IMR-90 (cell line): ENCODE results near the gene FAIM2. TPM values are rescaled to one million over a fixed set of nuclear protein-coding genes. Genes with fewer than 3 reads are reported as not detected.

ENCODE experiments used
- ATAC-seq: fragments of 200-7000 bp; cut with Tn5 transposase; 2 replicates; pipeline ENCODE4 v1.9.1; 2020; ENCODE audit warnings: low read depth, mild to moderate bottlenecking, moderate library complexity
- BruUV-seq: library from RNA; stranded (reverse); fragments of 400-500 nt; replicated peaks from 2 replicates; lab custom pipeline; 2021; lab: Mats Ljungman, UMichigan
- CTCF ChIA-PET: fragments of 300-600 bp; formaldehyde crosslinking; extraction: SDS; loops from one replicate; lab custom pipeline; 2021; ENCODE audit warnings: antibody characterized with exemption; lab: Yijun Ruan, JAX
- POLR2A ChIA-PET: fragments of 300-600 bp; sonication (Branson Sonifier 250); formaldehyde crosslinking; loops from one replicate; lab custom pipeline; 2022; ENCODE audit warnings: antibody characterized with exemption; ENCODE audit not compliant: unreplicated experiment; lab: Charles Lee
- DNase-seq: peaks from one replicate; pipeline ENCODE4 v3.0.0; 2013
- H2AFZ ChIP-seq: replicated peaks from 2 replicates; pipeline ENCODE3; 2013; ENCODE audit warnings: low read length, mild to moderate bottlenecking; ENCODE audit not compliant: poor library complexity
- H2AK5ac ChIP-seq: 2 replicates; pipeline ENCODE4 v1.6.1; 2013; ENCODE audit warnings: low read depth, low read length, inconsistent platforms
- H2AK9ac ChIP-seq: replicated peaks from 2 replicates; pipeline ENCODE3; 2013; ENCODE audit warnings: mild to moderate bottlenecking, low read depth, low read length, moderate library complexity; ENCODE audit not compliant: poor library complexity
- H2BK120ac ChIP-seq: 2 replicates; pipeline ENCODE4 v1.6.1; 2013; ENCODE audit warnings: low read depth, low read length, inconsistent platforms
- H2BK15ac ChIP-seq: 3 replicates; pipeline ENCODE4 v1.6.1; 2013; ENCODE audit warnings: low read depth, low read length, inconsistent platforms
- H2BK20ac ChIP-seq: 2 replicates; pipeline ENCODE4 v1.6.1; 2013; ENCODE audit warnings: low read depth, mild to moderate bottlenecking, inconsistent platforms, low read length, moderate library complexity
- H2BK5ac ChIP-seq: 2 replicates; pipeline ENCODE4 v1.6.1; 2013; ENCODE audit warnings: mild to moderate bottlenecking, low read depth, low read length, inconsistent platforms; ENCODE audit not compliant: poor library complexity, severe bottlenecking
- H3K14ac ChIP-seq: replicated peaks from 2 replicates; pipeline ENCODE4 v1.6.1; 2013; ENCODE audit warnings: low read depth, low read length, inconsistent platforms
- H3K18ac ChIP-seq: 2 replicates; pipeline ENCODE4 v1.6.1; 2013; ENCODE audit warnings: low read depth, low read length, control low read depth
- H3K23ac ChIP-seq: 2 replicates; pipeline ENCODE4 v1.6.1; 2013; ENCODE audit warnings: low read depth, low read length, inconsistent platforms
- H3K27ac ChIP-seq: 2 replicates; pipeline ENCODE4 v1.5.1; 2013; ENCODE audit warnings: mild to moderate bottlenecking, control low read depth, low read length; ENCODE audit not compliant: insufficient read depth
- H3K27me3 ChIP-seq: 2 replicates; pipeline ENCODE4 v1.6.1; 2013; ENCODE audit warnings: low read length; ENCODE audit not compliant: control insufficient read depth, insufficient read depth
- H3K36me3 ChIP-seq: 2 replicates; pipeline ENCODE4 v1.6.1; 2013; ENCODE audit warnings: low read length, mixed read lengths; ENCODE audit not compliant: control insufficient read depth, insufficient read depth
- H3K4ac ChIP-seq: 2 replicates; pipeline ENCODE4 v1.6.1; 2013; ENCODE audit warnings: low read depth, low read length, inconsistent platforms
- H3K4me1 ChIP-seq: 2 replicates; pipeline ENCODE4 v1.6.1; 2013; ENCODE audit warnings: low read length, mixed read lengths; ENCODE audit not compliant: control insufficient read depth, insufficient read depth
- H3K4me2 ChIP-seq: 2 replicates; pipeline ENCODE4 v1.6.1; 2013; ENCODE audit warnings: low read depth, mild to moderate bottlenecking, control low read depth, low read length, moderate library complexity
- H3K4me3 ChIP-seq: 2 replicates; pipeline ENCODE4 v1.5.1; 2013; ENCODE audit warnings: low read depth, mild to moderate bottlenecking, control low read depth, low read length, moderate library complexity; ENCODE audit not compliant: insufficient read depth
- H3K56ac ChIP-seq: 2 replicates; pipeline ENCODE4 v1.6.1; 2013; ENCODE audit warnings: low read length, inconsistent platforms; ENCODE audit not compliant: insufficient read depth; ENCODE audit errors: extremely low read depth
- H3K79me1 ChIP-seq, 2 experiments: 2 replicates each; pipeline ENCODE4 v1.6.1; 2013; ENCODE audit warnings: low read length in 2 of 2, inconsistent platforms in 1 of 2, low read depth in 1 of 2
- H3K9ac ChIP-seq: 2 replicates; pipeline ENCODE4 v1.6.1; 2013; ENCODE audit warnings: low read depth, low read length, control low read depth
- H3K9me1 ChIP-seq: 2 replicates; pipeline ENCODE4 v1.6.1; 2013; ENCODE audit warnings: low read length, inconsistent platforms; ENCODE audit not compliant: insufficient read depth
- H3K9me3 ChIP-seq: 2 replicates; pipeline ENCODE4 v1.6.1; 2013; ENCODE audit warnings: low read length; ENCODE audit not compliant: control insufficient read depth, insufficient read depth
- H4K20me1 ChIP-seq: 2 replicates; pipeline ENCODE4 v1.6.1; 2013; ENCODE audit warnings: low read length, inconsistent platforms; ENCODE audit not compliant: insufficient read depth
- H4K5ac ChIP-seq: 2 replicates; pipeline ENCODE4 v1.6.1; 2013; ENCODE audit warnings: mild to moderate bottlenecking, low read depth, low read length, control low read depth
- H4K8ac ChIP-seq, 2 experiments: 2 replicates each; pipeline ENCODE4 v1.6.1; 2013; ENCODE audit warnings: low read depth in 2 of 2, low read length in 2 of 2, control low read depth in 1 of 2, inconsistent platforms in 1 of 2
- H4K91ac ChIP-seq: 2 replicates; pipeline ENCODE4 v1.6.1; 2013; ENCODE audit warnings: low read depth, low read length, inconsistent platforms; ENCODE audit not compliant: insufficient read depth
- BHLHE40 ChIP-seq: fragments of 150-350 bp; IDR thresholded peaks from 2 replicates; pipeline ENCODE4 v1.6.1; 2016; ENCODE audit warnings: mild to moderate bottlenecking, low read depth, low read length
- CEBPB ChIP-seq: IDR thresholded peaks from 2 replicates; pipeline ENCODE4 v1.6.1; 2012; ENCODE audit warnings: low read depth, low read length, improper control_type of control experiment
- CHD1 ChIP-seq: IDR thresholded peaks from 2 replicates; pipeline ENCODE4 v1.6.1; 2012; ENCODE audit warnings: low read depth, low read length, improper control_type of control experiment
- CTCF ChIP-seq: conservative IDR thresholded peaks from 2 replicates; pipeline ENCODE4 v1.5.1; 2012; ENCODE audit warnings: mild to moderate bottlenecking, low read depth, low read length, improper control_type of control experiment
- ELK1 ChIP-seq: fragments of 150-350 bp; IDR thresholded peaks from 2 replicates; pipeline ENCODE4 v1.6.1; 2016; ENCODE audit warnings: low read depth, mild to moderate bottlenecking, low read length, moderate library complexity, borderline replicate concordance
- FOS ChIP-seq: fragments of 150-350 bp; IDR thresholded peaks from 2 replicates; pipeline ENCODE4 v1.6.1; 2016; ENCODE audit warnings: low read depth, low read length
- MAFK ChIP-seq: IDR thresholded peaks from 2 replicates; pipeline ENCODE4 v1.6.1; 2012; ENCODE audit warnings: low read depth, low read length, improper control_type of control experiment
- MAZ ChIP-seq: IDR thresholded peaks from 2 replicates; pipeline ENCODE4 v1.6.1; 2012; ENCODE audit warnings: low read depth, mild to moderate bottlenecking, low read length, improper control_type of control experiment, moderate library complexity, borderline replicate concordance
- MXI1 ChIP-seq: IDR thresholded peaks from 2 replicates; pipeline ENCODE4 v1.6.1; 2012; ENCODE audit warnings: low read depth, mild to moderate bottlenecking, low read length, moderate library complexity, borderline replicate concordance
- NFE2L2 ChIP-seq: fragments of 150-350 bp; IDR thresholded peaks from 2 replicates; pipeline ENCODE4 v1.6.1; 2016; ENCODE audit warnings: low read depth, mild to moderate bottlenecking, low read length
- POLR2A ChIP-seq: IDR thresholded peaks from 2 replicates; pipeline ENCODE4 v1.6.1; 2012; ENCODE audit warnings: mild to moderate bottlenecking, low read depth, low read length
- RAD21 ChIP-seq: IDR thresholded peaks from 2 replicates; pipeline ENCODE4 v1.6.1; 2012; ENCODE audit warnings: low read length, improper control_type of control experiment
- RFX5 ChIP-seq: IDR thresholded peaks from 2 replicates; pipeline ENCODE4 v1.8.0; 2012; ENCODE audit warnings: low read depth, mild to moderate bottlenecking, low read length, moderate library complexity
- SMC3 ChIP-seq: fragments of 150-350 bp; IDR thresholded peaks from 2 replicates; pipeline ENCODE4 v1.6.1; 2016; ENCODE audit warnings: low read depth, mild to moderate bottlenecking, antibody characterized with exemption, low read length, moderate library complexity
- WGBS, 2 experiments: methylation state at CpG; one replicate each; pipeline versions ENCODE4 v1.1.5 to v1.1.7; 2013; ENCODE audit warnings: missing lambda C conversion rate in 2 of 2; ENCODE audit not compliant: insufficient read length in 1 of 2; ENCODE audit errors: extremely low coverage in 2 of 2; 5-methylcytosine and 5-hydroxymethylcytosine counted together
- dilution Hi-C: fragments of 300-500 bp; cut with HindIII; formaldehyde crosslinking; loops from one replicate; pipeline ENCODE4 v1.14.3; 2018; ENCODE audit warnings: low sequenced_read_pairs; ENCODE audit not compliant: unreplicated experiment
- in situ Hi-C: fragments of 300-500 bp; cut with MboI; formaldehyde crosslinking; loops from 3 replicates; pipeline ENCODE4 v1.14.3; 2019; ENCODE audit warnings: low sequenced_read_pairs, inconsistent platforms, mixed read lengths
- intact Hi-C: fragments of 100-400 bp; cut with micrococcal nuclease; formaldehyde crosslinking; loops from 2 replicates; pipeline ENCODE4 v1.10.0; 2022
- polyA plus RNA-seq, 3 experiments: library from polyadenylated mRNA; depleted of rRNA; stranded (reverse); fragments of >200 nt; gene quantifications; 2 replicates each; pipeline ENCODE4 v1.2.3, GENCODE V29; 2012; ENCODE audit warnings: low replicate concordance in 1 of 3
- total RNA-seq: library from RNA; depleted of rRNA; stranded (reverse); fragments of >200 nt; gene quantifications from 2 replicates; pipeline ENCODE4 v1.2.3, GENCODE V29; 2012

FAIM2 gene
- total and polyA plus RNA-seq, 2 of the 4 experiments (the other 2 are of a cell fraction): 0.72 to 5.3 TPM

GRCh38 chr12:49866859-49867569 lies 36.7 kb downstream of the FAIM2 start:
- Histone ChIP-seq H3K14ac (no peak overlapping the region), H2AK5ac (peak overlapping the region; percentile 35; the same call in 1 of the 2 replicates), H3K9ac (no peak overlapping the region), H3K56ac (no peak overlapping the region), H3K9me1 (no peaks in the 10 kb centered on the region; the same call in 1 of the 2 replicates), H3K4ac (no peak overlapping the region), H3K4me1 (peaks cover 23% of the 10 kb centered on the region), H3K36me3 (no peaks in the 10 kb centered on the region), H2BK15ac (no peak overlapping the region), H4K5ac (no peak overlapping the region), H3K18ac (no peak overlapping the region), H2BK5ac (no peak overlapping the region), H4K20me1 (0 out of 2 replicates have a peak, but pooled peaks cover 4% of the 10 kb centered on the region), H3K27ac (no peak overlapping the region), H2AK9ac (peak overlapping the region; percentile 65), H3K4me3 (no peak overlapping the region), H3K79me1 (no peaks in the 10 kb centered on the region), H3K23ac (no peak overlapping the region), H3K27me3 (peaks cover 22% of the 10 kb centered on the region), H2BK120ac (peak overlapping the region; percentile 11; the same call in 1 of the 2 replicates), H3K9me3 (no peaks in the 10 kb centered on the region), H4K8ac (no peak overlapping the region), H4K91ac (no peak overlapping the region), H2AFZ (peak overlapping the region; percentile 73), H2BK20ac (no peak overlapping the region), H3K4me2 (no peak overlapping the region)
- DNase-seq (peak; percentile 46), ATAC-seq (peak; percentile 25; the same call in 1 of the 2 replicates)
- POLR2A ChIA-PET: no interaction called here
- 62% methylated on average over 7 of the region's 19 CpGs; no CpG with 5 or more reads in 1 of the 2 experiments for WGBS, 2 experiments
- in situ Hi-C loops (loop anchor here (5.0 kb wide), 2 partner anchors 85 to 185 kb away; partner anchors contain the start of gene AQP2), dilution Hi-C loops (no loop called here), intact Hi-C loops (loop anchor here (1.0 kb wide), 2 partner anchors 100 to 189 kb away; no protein-coding TSS in a partner anchor)
- BruUV-seq: no TSS peak
- CTCF ChIA-PET: interaction anchor here (0.8 to 2.4 kb wide), 5 partner anchors 16 to 204 kb away, joined by 3 to 9 read pairs (median 4); no protein-coding TSS in a partner anchor
- TF ChIP-seq CTCF: peak; percentile 83
- TF ChIP-seq MXI1: no peak
- TF ChIP-seq SMC3: peak; percentile 75
- TF ChIP-seq ELK1: no peak
- no peak for TF ChIP-seq BHLHE40
- TF ChIP-seq MAZ: peak; percentile 33; the same call in 1 of the 2 replicates
- no peak for TF ChIP-seq NFE2L2
- TF ChIP-seq MAFK: no peak
- TF ChIP-seq POLR2A: no peak
- no peak for TF ChIP-seq CHD1
- TF ChIP-seq FOS: no peak
- TF ChIP-seq RAD21: peak; percentile 86
- TF ChIP-seq RFX5: no peak
- no peak for TF ChIP-seq CEBPB
